ENCODE measurements around the gene PLS1. TPM values are rescaled to one million over a fixed set of nuclear protein-coding genes. Genes with fewer than 3 reads are reported as not detected.

Gene PLS1
- total RNA-seq, 1 experiment from 2014 or later = 20.1 TPM

GRCh38 chr3:142651711-142652110 is 55.5 kb downstream of the PLS1 start:
- Histone ChIP-seq H4K20me1 (ENCODE audit: low read length) (no peaks in the 10 kb centered on the region), H3K27ac (ENCODE audit: low read length) (no peak overlapping the region), H3K4me2 (ENCODE audit: low read length) (no peak overlapping the region), H3K9ac (ENCODE audit: low read length) (no peak overlapping the region), H3K9me3 (ENCODE audit: low read length) (no peaks in the 10 kb centered on the region), H2AFZ (ENCODE audit: low read length) (no peak overlapping the region), H3K9me2 (replicated peaks; ENCODE audit: low read length) (no peaks in the 10 kb centered on the region), H3K36me3 (ENCODE audit: low read depth, low read length) (no peaks in the 10 kb centered on the region), H3K79me2 (ENCODE audit: low read length) (peaks cover 3% of the 10 kb centered on the region), H3F3A (ENCODE audit: low read length, unreplicated experiment) (no peaks in the 10 kb centered on the region), H3K4me1 (ENCODE audit: insufficient read depth, low read length) (peaks cover 24% of the 10 kb centered on the region), H3K27me3 (ENCODE audit: low read length) (no peaks in the 10 kb centered on the region), H3K4me3 (ENCODE audit: low read length) (no peak overlapping the region)
- no peak for ATAC-seq
- no peak for DNase-seq
- intact Hi-C loops (cut with micrococcal nuclease) = no loop called here
- CTCF ChIA-PET = no interaction called here
- no TSS peak for BruUV-seq (replicated peaks)
- POLR2A ChIA-PET (ENCODE audit: unreplicated experiment) = no interaction called here
- TF ChIP-seq EZH2 (IDR thresholded peaks at IDR 0.05; ENCODE audit: low read length, unreplicated experiment) = no peak
- TF ChIP-seq, protein P1, sequence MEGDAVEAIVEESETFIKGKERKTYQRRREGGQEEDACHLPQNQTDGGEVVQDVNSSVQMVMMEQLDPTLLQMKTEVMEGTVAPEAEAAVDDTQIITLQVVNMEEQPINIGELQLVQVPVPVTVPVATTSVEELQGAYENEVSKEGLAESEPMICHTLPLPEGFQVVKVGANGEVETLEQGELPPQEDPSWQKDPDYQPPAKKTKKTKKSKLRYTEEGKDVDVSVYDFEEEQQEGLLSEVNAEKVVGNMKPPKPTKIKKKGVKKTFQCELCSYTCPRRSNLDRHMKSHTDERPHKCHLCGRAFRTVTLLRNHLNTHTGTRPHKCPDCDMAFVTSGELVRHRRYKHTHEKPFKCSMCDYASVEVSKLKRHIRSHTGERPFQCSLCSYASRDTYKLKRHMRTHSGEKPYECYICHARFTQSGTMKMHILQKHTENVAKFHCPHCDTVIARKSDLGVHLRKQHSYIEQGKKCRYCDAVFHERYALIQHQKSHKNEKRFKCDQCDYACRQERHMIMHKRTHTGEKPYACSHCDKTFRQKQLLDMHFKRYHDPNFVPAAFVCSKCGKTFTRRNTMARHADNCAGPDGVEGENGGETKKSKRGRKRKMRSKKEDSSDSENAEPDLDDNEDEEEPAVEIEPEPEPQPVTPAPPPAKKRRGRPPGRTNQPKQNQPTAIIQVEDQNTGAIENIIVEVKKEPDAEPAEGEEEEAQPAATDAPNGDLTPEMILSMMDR (conservative IDR thresholded peaks at IDR 0.05; ENCODE audit: low read depth, low read length) = no peak
- no peak for TF ChIP-seq EZH2phosphoT487 (IDR thresholded peaks at IDR 0.05; ENCODE audit: borderline replicate concordance, low read length)

- DNase-seq = no peak
- Histone ChIP-seq H3K9ac (ENCODE audit: low read length) (no peak overlapping the region), H3K4me2 (ENCODE audit: low read length) (no peak overlapping the region), H3K4me1 (ENCODE audit: insufficient read depth, low read length) (peaks cover 13% of the 10 kb centered on the region), H3K9me2 (replicated peaks; ENCODE audit: low read length) (no peaks in the 10 kb centered on the region), H3K36me3 (ENCODE audit: low read depth, low read length) (no peaks in the 10 kb centered on the region), H3K79me2 (ENCODE audit: low read length) (no peaks in the 10 kb centered on the region), H3F3A (ENCODE audit: low read length, unreplicated experiment) (no peaks in the 10 kb centered on the region), H2AFZ (ENCODE audit: low read length) (no peak overlapping the region), H4K20me1 (ENCODE audit: low read length) (no peaks in the 10 kb centered on the region), H3K4me3 (ENCODE audit: low read length) (no peak overlapping the region), H3K27me3 (ENCODE audit: low read length) (no peaks in the 10 kb centered on the region), H3K9me3 (ENCODE audit: low read length) (no peaks in the 10 kb centered on the region), H3K27ac (ENCODE audit: low read length) (no peak overlapping the region)
- ATAC-seq = no peak
- TF ChIP-seq EZH2phosphoT487 (IDR thresholded peaks at IDR 0.05; ENCODE audit: borderline replicate concordance, low read length) (no peak), EZH2 (IDR thresholded peaks at IDR 0.05; ENCODE audit: low read length, unreplicated experiment) (no peak)
- TF ChIP-seq, protein P1 (conservative IDR thresholded peaks at IDR 0.05; ENCODE audit: low read depth, low read length) = no peak
- POLR2A ChIA-PET (ENCODE audit: unreplicated experiment) = no interaction called here
- BruUV-seq (replicated peaks) = no TSS peak
- CTCF ChIA-PET = no interaction called here
- intact Hi-C loops (cut with micrococcal nuclease) = no loop called here
Measured at GRCh38 chr3:142652826-142653292, 56.7 kb downstream of the PLS1 start.

DNA sequence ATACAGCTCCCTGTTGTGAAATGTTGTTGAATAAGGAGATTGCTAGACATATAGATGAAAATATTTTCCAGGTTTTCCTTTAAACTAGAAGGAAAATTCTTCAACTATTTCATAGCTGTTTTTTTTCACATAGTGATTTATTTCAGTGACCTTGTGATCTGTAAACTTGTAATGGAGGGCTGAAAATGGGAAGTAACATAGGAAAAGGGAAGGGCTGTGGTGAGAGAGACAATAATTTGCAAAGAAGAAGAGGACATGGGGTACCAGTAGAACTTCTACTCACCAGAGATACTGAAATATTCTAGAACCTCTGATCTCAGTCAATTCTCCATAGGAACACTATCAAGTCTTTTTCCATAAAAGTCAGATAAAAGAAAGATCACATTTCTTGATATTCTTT is 60.4 kb downstream of the PLS1 start:
- Histone ChIP-seq H3K27me3 (ENCODE audit: low read length) (no peaks in the 10 kb centered on the region), H3K4me1 (ENCODE audit: insufficient read depth, low read length) (no peaks in the 10 kb centered on the region), H3F3A (ENCODE audit: low read length, unreplicated experiment) (no peaks in the 10 kb centered on the region), H3K79me2 (ENCODE audit: low read length) (no peaks in the 10 kb centered on the region), H3K9me3 (ENCODE audit: low read length) (no peaks in the 10 kb centered on the region), H3K4me3 (ENCODE audit: low read length) (no peak overlapping the region), H2AFZ (ENCODE audit: low read length) (no peak overlapping the region), H3K27ac (ENCODE audit: low read length) (no peak overlapping the region), H3K36me3 (ENCODE audit: low read depth, low read length) (no peaks in the 10 kb centered on the region), H3K4me2 (ENCODE audit: low read length) (no peak overlapping the region), H4K20me1 (ENCODE audit: low read length) (no peaks in the 10 kb centered on the region), H3K9ac (ENCODE audit: low read length) (no peak overlapping the region), H3K9me2 (replicated peaks; ENCODE audit: low read length) (no peaks in the 10 kb centered on the region)
- ChIA-PET POLR2A (ENCODE audit: unreplicated experiment) (no interaction called here), CTCF (no interaction called here)
- TF ChIP-seq, protein P1 (conservative IDR thresholded peaks at IDR 0.05; ENCODE audit: low read depth, low read length) = no peak
- TF ChIP-seq EZH2phosphoT487 (IDR thresholded peaks at IDR 0.05; ENCODE audit: borderline replicate concordance, low read length) (no peak), EZH2 (IDR thresholded peaks at IDR 0.05; ENCODE audit: low read length, unreplicated experiment) (no peak)
- BruUV-seq (replicated peaks) = no TSS peak
- intact Hi-C loops (cut with micrococcal nuclease) = no loop called here
- ATAC-seq (no peak), DNase-seq (no peak)
